ENCODE results near the gene VCX.
"Not testable (repeated sequence)": the region's sequence is repeated elsewhere in the genome, so short reads cannot be mapped to it uniquely, and the experiment has no call there.

The VCX gene

GRCh38 chrX:7842871-7843270 is at the start of gene VCX:
Gene VCX, plus strand, starts transcription at chrX:7843171. Its CDS starts 33 bp downstream, at chrX:7843204.
- CTCF ChIA-PET, H3K27ac Mint-ChIP-seq, H3K4me3 Mint-ChIP-seq, H3K9me3 Mint-ChIP-seq, H3K27me3 Mint-ChIP-seq, H3K36me3 Mint-ChIP-seq, DNase-seq, H3K4me1 Mint-ChIP-seq: not testable (repeated sequence)

GRCh38 chrX:7798327-7798726 is 44.6 kb upstream of the VCX start:
- CTCF ChIA-PET: no interaction called here
- Mint-ChIP-seq H3K9me3 (no peaks in the 10 kb centered on the region), H3K27me3 (no peaks in the 10 kb centered on the region), H3K36me3 (no peaks in the 10 kb centered on the region), H3K4me1 (no peaks in the 10 kb centered on the region), H3K4me3 (no peak overlapping the region), H3K27ac (no peak overlapping the region)
- DNase-seq: no peak

GRCh38 chrX:7801711-7802110 is 41.3 kb upstream of the VCX start:
- no peak overlapping the region for H3K4me3 Mint-ChIP-seq
- no peaks in the 10 kb centered on the region for H3K27me3 Mint-ChIP-seq
- no peaks in the 10 kb centered on the region for H3K4me1 Mint-ChIP-seq
- CTCF ChIA-PET: no interaction called here
- DNase-seq: no peak
- no peaks in the 10 kb centered on the region for H3K36me3 Mint-ChIP-seq
- H3K27ac Mint-ChIP-seq: no peak overlapping the region
- H3K9me3 Mint-ChIP-seq: no peaks in the 10 kb centered on the region

- CTCF ChIA-PET: no interaction called here
- DNase-seq: no peak
- Mint-ChIP-seq H3K4me1 (no peaks in the 10 kb centered on the region), H3K27ac (no peak overlapping the region), H3K9me3 (no peaks in the 10 kb centered on the region), H3K36me3 (no peaks in the 10 kb centered on the region), H3K4me3 (no peak overlapping the region), H3K27me3 (no peaks in the 10 kb centered on the region)
Measured at GRCh38 chrX:7815166-7815805, 27.7 kb upstream of the VCX start.

GRCh38 chrX:7828594-7828993 is 14.4 kb upstream of the VCX start:
- CTCF ChIA-PET: no interaction called here

GRCh38 chrX:7841084-7841805 is 1.7 kb upstream of the VCX start:
- H3K9me3 Mint-ChIP-seq: peaks cover 2% of the 10 kb centered on the region
- DNase-seq: no peak

More at GRCh38 chrX:7828594-7828993, 14.4 kb upstream of the VCX start:
- Mint-ChIP-seq H3K36me3 (no peaks in the 10 kb centered on the region), H3K4me3 (no peak overlapping the region), H3K4me1 (no peaks in the 10 kb centered on the region), H3K27me3 (no peaks in the 10 kb centered on the region), H3K9me3 (no peaks in the 10 kb centered on the region), H3K27ac (no peak overlapping the region)
- no peak for DNase-seq

GRCh38 chrX:7852166-7852565 is 9.2 kb downstream of the VCX start:
- H3K9me3 Mint-ChIP-seq: no peaks in the 10 kb centered on the region
- CTCF ChIA-PET: no interaction called here
- H3K4me1 Mint-ChIP-seq: no peaks in the 10 kb centered on the region
- H3K4me3 Mint-ChIP-seq: no peak overlapping the region
- H3K27me3 Mint-ChIP-seq: no peaks in the 10 kb centered on the region
- H3K27ac Mint-ChIP-seq: no peak overlapping the region
- DNase-seq: no peak
- no peaks in the 10 kb centered on the region for H3K36me3 Mint-ChIP-seq

More at GRCh38 chrX:7841084-7841805, 1.7 kb upstream of the VCX start:
- CTCF ChIA-PET: no interaction called here
- H3K4me1 Mint-ChIP-seq: no peaks in the 10 kb centered on the region
- no peaks in the 10 kb centered on the region for H3K36me3 Mint-ChIP-seq
- no peaks in the 10 kb centered on the region for H3K27me3 Mint-ChIP-seq
- H3K27ac Mint-ChIP-seq: no peak overlapping the region
- H3K4me3 Mint-ChIP-seq: no peak overlapping the region

- H3K27ac Mint-ChIP-seq: no peak overlapping the region
- no peaks in the 10 kb centered on the region for H3K27me3 Mint-ChIP-seq
- CTCF ChIA-PET: no interaction called here
- H3K4me3 Mint-ChIP-seq: no peak overlapping the region
- DNase-seq: no peak
- H3K9me3 Mint-ChIP-seq: no peaks in the 10 kb centered on the region
- H3K36me3 Mint-ChIP-seq: no peaks in the 10 kb centered on the region
- no peaks in the 10 kb centered on the region for H3K4me1 Mint-ChIP-seq
Measured at GRCh38 chrX:7872042-7872441, 29.1 kb downstream of the VCX start.

GRCh38 chrX:7876957-7877356 is 34.0 kb downstream of the VCX start:
- Mint-ChIP-seq H3K27ac (no peak overlapping the region), H3K9me3 (no peaks in the 10 kb centered on the region), H3K4me1 (no peaks in the 10 kb centered on the region), H3K4me3 (no peak overlapping the region), H3K36me3 (no peaks in the 10 kb centered on the region), H3K27me3 (no peaks in the 10 kb centered on the region)
- no peak for DNase-seq
- CTCF ChIA-PET: no interaction called here

GRCh38 chrX:7889135-7889534 is 46.2 kb downstream of the VCX start:
- no peaks in the 10 kb centered on the region for H3K9me3 Mint-ChIP-seq
- no peak overlapping the region for H3K27ac Mint-ChIP-seq
- CTCF ChIA-PET: no interaction called here
- no peaks in the 10 kb centered on the region for H3K4me1 Mint-ChIP-seq
- DNase-seq: peak; percentile 19
- no peaks in the 10 kb centered on the region for H3K27me3 Mint-ChIP-seq
- H3K4me3 Mint-ChIP-seq: no peak overlapping the region
- no peaks in the 10 kb centered on the region for H3K36me3 Mint-ChIP-seq

GRCh38 chrX:7889680-7890079 is 46.7 kb downstream of the VCX start:
- Mint-ChIP-seq H3K4me3 (no peak overlapping the region), H3K4me1 (no peaks in the 10 kb centered on the region), H3K36me3 (no peaks in the 10 kb centered on the region), H3K27me3 (no peaks in the 10 kb centered on the region), H3K9me3 (no peaks in the 10 kb centered on the region), H3K27ac (no peak overlapping the region)
- CTCF ChIA-PET: no interaction called here
- DNase-seq: no peak

- Mint-ChIP-seq H3K9me3 (no peaks in the 10 kb centered on the region), H3K4me3 (no peak overlapping the region), H3K27me3 (no peaks in the 10 kb centered on the region), H3K36me3 (no peaks in the 10 kb centered on the region), H3K4me1 (no peaks in the 10 kb centered on the region), H3K27ac (no peak overlapping the region)
- no peak for DNase-seq
- CTCF ChIA-PET: no interaction called here
Measured at GRCh38 chrX:7891928-7892327, 49.0 kb downstream of the VCX start.

Measured in activated naive CD4-positive, alpha-beta T cell treated with anti-CD3 and anti-CD28 coated beads, Interleukin-2, amount 10 ng/mL, durations not matched to agents 7 days and 5 days (primary cell).